ENCODE results near the gene ABCA2.

- TF ChIP-seq CTCF (IDR thresholded peaks at IDR 0.05): no peak
- TF ChIP-seq POLR2A (IDR thresholded peaks at IDR 0.05): no peak
These were observed 24.3 kb upstream of the ABCA2 start for GRCh38 chr9:137052293-137052692.

All from esophagus squamous epithelium (tissue), 4 donors.